Measurements from ENCODE around the gene ARMCX4.

- no peak for TF ChIP-seq SMC3 (conservative IDR thresholded peaks at IDR 0.05; ENCODE audit: poor library complexity)
- TF ChIP-seq TAF1 (IDR thresholded peaks at IDR 0.05; ENCODE audit: low read depth): no peak
These were observed 6.9 kb upstream of the ARMCX4 start for GRCh38 chrX:101478366-101478765.

Data from neural cell (in vitro differentiated cells).